ENCODE data around the gene SFT2D3.

DNA sequence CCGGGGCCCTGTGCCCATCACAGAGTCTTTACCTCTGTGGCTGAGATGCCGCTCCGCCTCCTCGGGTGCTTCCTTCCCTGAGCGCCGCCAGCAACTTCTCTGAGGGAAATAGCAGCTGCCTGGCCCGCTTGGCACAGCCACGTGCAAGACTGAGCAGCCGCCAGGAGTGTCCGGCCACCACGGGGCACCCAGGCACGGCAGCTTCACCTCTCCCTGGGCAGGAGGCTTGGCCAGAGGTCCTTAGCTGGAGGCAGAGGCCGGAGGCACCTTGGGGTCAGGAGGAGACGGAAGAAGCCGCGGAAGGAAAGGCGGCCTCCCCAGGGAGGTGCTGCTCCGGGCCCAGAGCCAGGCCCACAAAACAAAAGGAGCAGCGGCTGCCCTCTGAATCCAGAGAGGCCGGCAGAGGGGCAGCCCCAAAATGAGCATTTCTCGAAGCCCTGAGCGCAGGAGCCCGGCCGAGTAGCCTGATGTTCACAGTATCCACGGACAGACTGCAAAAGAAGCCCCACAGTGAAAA is 20.0 kb upstream of the SFT2D3 start:
- no peak for TF ChIP-seq EZH2 (IDR thresholded peaks at IDR 0.05; ENCODE audit: borderline replicate concordance, low read depth, low read length, severe bottlenecking)
- TF ChIP-seq, protein P1, sequence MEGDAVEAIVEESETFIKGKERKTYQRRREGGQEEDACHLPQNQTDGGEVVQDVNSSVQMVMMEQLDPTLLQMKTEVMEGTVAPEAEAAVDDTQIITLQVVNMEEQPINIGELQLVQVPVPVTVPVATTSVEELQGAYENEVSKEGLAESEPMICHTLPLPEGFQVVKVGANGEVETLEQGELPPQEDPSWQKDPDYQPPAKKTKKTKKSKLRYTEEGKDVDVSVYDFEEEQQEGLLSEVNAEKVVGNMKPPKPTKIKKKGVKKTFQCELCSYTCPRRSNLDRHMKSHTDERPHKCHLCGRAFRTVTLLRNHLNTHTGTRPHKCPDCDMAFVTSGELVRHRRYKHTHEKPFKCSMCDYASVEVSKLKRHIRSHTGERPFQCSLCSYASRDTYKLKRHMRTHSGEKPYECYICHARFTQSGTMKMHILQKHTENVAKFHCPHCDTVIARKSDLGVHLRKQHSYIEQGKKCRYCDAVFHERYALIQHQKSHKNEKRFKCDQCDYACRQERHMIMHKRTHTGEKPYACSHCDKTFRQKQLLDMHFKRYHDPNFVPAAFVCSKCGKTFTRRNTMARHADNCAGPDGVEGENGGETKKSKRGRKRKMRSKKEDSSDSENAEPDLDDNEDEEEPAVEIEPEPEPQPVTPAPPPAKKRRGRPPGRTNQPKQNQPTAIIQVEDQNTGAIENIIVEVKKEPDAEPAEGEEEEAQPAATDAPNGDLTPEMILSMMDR (IDR thresholded peaks at IDR 0.05; ENCODE audit: borderline replicate concordance, extremely low read depth, low read length, poor library complexity, severe bottlenecking) = no peak

Measured in DND-41 (cell line).